Measurements from ENCODE around the gene HOXA10. TPM values are rescaled to one million over a fixed set of nuclear protein-coding genes. Genes with fewer than 3 reads are reported as not detected.

The HOXA10 gene
- total RNA-seq, 1 donor from 2014 or later = not detected

GRCh38 chr7:27154901-27155815 is 19.0 kb downstream of the HOXA10 start:
- DNase-seq = no peak

GRCh38 chr7:27154369-27154768 is 19.8 kb downstream of the HOXA10 start:
- DNase-seq = no peak

- no peak for DNase-seq
Observed at GRCh38 chr7:27153526-27153925, 20.6 kb downstream of the HOXA10 start.

GRCh38 chr7:27152816-27153442 is 21.2 kb downstream of the HOXA10 start:
- no peak for DNase-seq

GRCh38 chr7:27151931-27152815 is 21.9 kb downstream of the HOXA10 start, which contains the start of gene HOXA3:
HOXA3 (minus strand) TSS chr7:27152583; CDS start chr7:27110640, 41,943 bp downstream.
- DNase-seq = no peak

GRCh38 chr7:27151341-27151930 is 22.7 kb downstream of the HOXA10 start:
- DNase-seq = no peak

GRCh38 chr7:27150568-27151340 is 23.4 kb downstream of the HOXA10 start:
- DNase-seq = no peak

GRCh38 chr7:27149842-27150567 is 24.1 kb downstream of the HOXA10 start:
- no peak for DNase-seq

- no peak for DNase-seq
Observed at GRCh38 chr7:27148756-27149641, 25.1 kb downstream of the HOXA10 start.

- no peak for DNase-seq
Observed at GRCh38 chr7:27148031-27148755, 25.9 kb downstream of the HOXA10 start.

- DNase-seq = no peak
Observed at GRCh38 chr7:27147199-27148030, 26.7 kb downstream of the HOXA10 start, which contains the start of gene HOXA6. HOXA6 (minus strand) TSS chr7:27147774; CDS start chr7:27147749, 25 bp downstream.

GRCh38 chr7:27146491-27147198 is 27.5 kb downstream of the HOXA10 start:
- no peak for DNase-seq

GRCh38 chr7:27145914-27146412 is 28.2 kb downstream of the HOXA10 start:
- DNase-seq = no peak

- DNase-seq = no peak
Observed at GRCh38 chr7:27145165-27145913, 28.8 kb downstream of the HOXA10 start.

- DNase-seq = no peak
Observed at GRCh38 chr7:27144781-27145164, 29.3 kb downstream of the HOXA10 start.

All from occipital lobe (tissue), 2 donors.